OCI-LY1 (cell line): ENCODE measurements around the gene SEC14L1.

Source experiments
- H2AFZ ChIP-seq: fragments of 200-600 bp; sonication (generic), shearing (Covaris generic); 2 replicates; pipeline ENCODE4 v1.6.0; 2014; ENCODE audit warnings: antibody characterized with exemption, mild to moderate bottlenecking, low read length
- H3F3A ChIP-seq: fragments of 200-600 bp; sonication (generic), shearing (Covaris generic); 2 replicates; pipeline ENCODE4 v1.6.0; 2014; ENCODE audit warnings: mild to moderate bottlenecking, antibody characterized with exemption, low read length, moderate library complexity; ENCODE audit not compliant: insufficient read depth
- H3K27ac ChIP-seq: fragments of 200-600 bp; sonication (generic); 2 replicates; pipeline ENCODE4 v1.5.1; 2014; ENCODE audit warnings: low read length, mixed run types, mild to moderate bottlenecking, low read depth; ENCODE audit not compliant: poor library complexity, severe bottlenecking
- H3K27me3 ChIP-seq: fragments of 200-600 bp; sonication (generic); 2 replicates; pipeline ENCODE4 v1.6.0; 2014; ENCODE audit warnings: antibody characterized with exemption, mild to moderate bottlenecking, low read length, moderate library complexity; ENCODE audit not compliant: insufficient read depth
- H3K36me3 ChIP-seq: fragments of 200-600 bp; sonication (generic); 2 replicates; pipeline ENCODE4 v1.6.1; 2014; ENCODE audit warnings: mild to moderate bottlenecking, antibody characterized with exemption, low read length, moderate library complexity, mixed read lengths; ENCODE audit not compliant: insufficient read depth
- H3K4me1 ChIP-seq: fragments of 200-600 bp; sonication (generic); 2 replicates; pipeline ENCODE4 v1.5.1; 2014; ENCODE audit warnings: mild to moderate bottlenecking, low read length, moderate library complexity; ENCODE audit not compliant: insufficient read depth, severe bottlenecking
- H3K4me2 ChIP-seq: fragments of 200-600 bp; sonication (generic), shearing (Covaris generic); 2 replicates; pipeline ENCODE4 v1.6.1; 2014; ENCODE audit warnings: low read length
- H3K4me3 ChIP-seq: fragments of 200-600 bp; sonication (generic); 2 replicates; pipeline ENCODE4 v1.5.1; 2014; ENCODE audit warnings: low read length, low read depth, mild to moderate bottlenecking, mixed read lengths; ENCODE audit not compliant: poor library complexity, severe bottlenecking
- H3K79me2 ChIP-seq: fragments of 200-600 bp; shearing (Covaris generic); 2 replicates; pipeline ENCODE4 v1.6.1; 2016; ENCODE audit warnings: mixed run types, low read length, mixed read lengths; ENCODE audit not compliant: insufficient read depth
- H3K9ac ChIP-seq: fragments of 200-600 bp; sonication (generic), shearing (Covaris generic); 2 replicates; pipeline ENCODE4 v1.6.1; 2014; ENCODE audit warnings: mild to moderate bottlenecking, low read length, mixed read lengths
- H3K9me2 ChIP-seq: fragments of 200-600 bp; sonication (generic), shearing (Covaris generic); 2 replicates; pipeline ENCODE4 v1.6.1; 2014; ENCODE audit warnings: low read depth, mild to moderate bottlenecking, low read length, mixed read lengths
- H3K9me3 ChIP-seq: fragments of 200-600 bp; shearing (Covaris generic); 2 replicates; pipeline ENCODE4 v1.6.1; 2014; ENCODE audit warnings: low read length, mixed read lengths
- H4K20me1 ChIP-seq: fragments of 200-600 bp; sonication (generic), shearing (Covaris generic); 2 replicates; pipeline ENCODE4 v1.6.0; 2016; ENCODE audit warnings: mild to moderate bottlenecking, low read length; ENCODE audit not compliant: insufficient read depth
- EZH2 ChIP-seq: fragments of 200-600 bp; sonication (generic), shearing (Covaris generic); IDR thresholded peaks from 2 replicates; pipeline ENCODE4 v1.8.0; 2017; ENCODE audit warnings: borderline replicate concordance, mixed run types, mild to moderate bottlenecking, antibody characterized with exemption, low read length, moderate library complexity, mixed read lengths
- TF ChIP-seq, protein P1 (sequence below): fragments of 200-600 bp; sonication (generic), shearing (Covaris generic); IDR thresholded peaks from 2 replicates; pipeline ENCODE4 v1.5.1; 2017; ENCODE audit warnings: mild to moderate bottlenecking, antibody characterized with exemption, low read length, moderate library complexity, mixed read lengths

SEC14L1 gene

GRCh38 chr17:77125432-77125901 lies 15.3 kb upstream of the SEC14L1 start:
- H3K9me2 ChIP-seq = no peaks in the 10 kb centered on the region
- H3K4me2 ChIP-seq = no peak overlapping the region
- no peak overlapping the region for H3K4me3 ChIP-seq
- H3K4me1 ChIP-seq = no peaks in the 10 kb centered on the region
- no peak for TF ChIP-seq EZH2
- TF ChIP-seq, protein P1, sequence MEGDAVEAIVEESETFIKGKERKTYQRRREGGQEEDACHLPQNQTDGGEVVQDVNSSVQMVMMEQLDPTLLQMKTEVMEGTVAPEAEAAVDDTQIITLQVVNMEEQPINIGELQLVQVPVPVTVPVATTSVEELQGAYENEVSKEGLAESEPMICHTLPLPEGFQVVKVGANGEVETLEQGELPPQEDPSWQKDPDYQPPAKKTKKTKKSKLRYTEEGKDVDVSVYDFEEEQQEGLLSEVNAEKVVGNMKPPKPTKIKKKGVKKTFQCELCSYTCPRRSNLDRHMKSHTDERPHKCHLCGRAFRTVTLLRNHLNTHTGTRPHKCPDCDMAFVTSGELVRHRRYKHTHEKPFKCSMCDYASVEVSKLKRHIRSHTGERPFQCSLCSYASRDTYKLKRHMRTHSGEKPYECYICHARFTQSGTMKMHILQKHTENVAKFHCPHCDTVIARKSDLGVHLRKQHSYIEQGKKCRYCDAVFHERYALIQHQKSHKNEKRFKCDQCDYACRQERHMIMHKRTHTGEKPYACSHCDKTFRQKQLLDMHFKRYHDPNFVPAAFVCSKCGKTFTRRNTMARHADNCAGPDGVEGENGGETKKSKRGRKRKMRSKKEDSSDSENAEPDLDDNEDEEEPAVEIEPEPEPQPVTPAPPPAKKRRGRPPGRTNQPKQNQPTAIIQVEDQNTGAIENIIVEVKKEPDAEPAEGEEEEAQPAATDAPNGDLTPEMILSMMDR = no peak
- no peaks in the 10 kb centered on the region for H3K79me2 ChIP-seq
- no peak overlapping the region for H3K27ac ChIP-seq
- H2AFZ ChIP-seq = no peak overlapping the region
- H3K36me3 ChIP-seq = no peaks in the 10 kb centered on the region
- no peaks in the 10 kb centered on the region for H4K20me1 ChIP-seq
- H3K27me3 ChIP-seq = peaks cover 5% of the 10 kb centered on the region; the same call in 1 of the 2 replicates
- no peaks in the 10 kb centered on the region for H3F3A ChIP-seq
- H3K9ac ChIP-seq = no peak overlapping the region
- H3K9me3 ChIP-seq = no peaks in the 10 kb centered on the region

- Histone ChIP-seq H3K4me1 (no peaks in the 10 kb centered on the region), H3K9me3 (no peaks in the 10 kb centered on the region), H3K27ac (no peak overlapping the region), H2AFZ (no peak overlapping the region), H3K36me3 (no peaks in the 10 kb centered on the region), H3K4me3 (no peak overlapping the region), H3K27me3 (peaks cover 5% of the 10 kb centered on the region), H3K9ac (no peak overlapping the region), H3K4me2 (no peak overlapping the region), H4K20me1 (no peaks in the 10 kb centered on the region), H3F3A (no peaks in the 10 kb centered on the region), H3K79me2 (no peaks in the 10 kb centered on the region), H3K9me2 (no peaks in the 10 kb centered on the region)
- TF ChIP-seq EZH2 = no peak
- TF ChIP-seq, protein P1 = no peak
Observed at GRCh38 chr17:77126519-77126918, 14.2 kb upstream of the SEC14L1 start.

DNA sequence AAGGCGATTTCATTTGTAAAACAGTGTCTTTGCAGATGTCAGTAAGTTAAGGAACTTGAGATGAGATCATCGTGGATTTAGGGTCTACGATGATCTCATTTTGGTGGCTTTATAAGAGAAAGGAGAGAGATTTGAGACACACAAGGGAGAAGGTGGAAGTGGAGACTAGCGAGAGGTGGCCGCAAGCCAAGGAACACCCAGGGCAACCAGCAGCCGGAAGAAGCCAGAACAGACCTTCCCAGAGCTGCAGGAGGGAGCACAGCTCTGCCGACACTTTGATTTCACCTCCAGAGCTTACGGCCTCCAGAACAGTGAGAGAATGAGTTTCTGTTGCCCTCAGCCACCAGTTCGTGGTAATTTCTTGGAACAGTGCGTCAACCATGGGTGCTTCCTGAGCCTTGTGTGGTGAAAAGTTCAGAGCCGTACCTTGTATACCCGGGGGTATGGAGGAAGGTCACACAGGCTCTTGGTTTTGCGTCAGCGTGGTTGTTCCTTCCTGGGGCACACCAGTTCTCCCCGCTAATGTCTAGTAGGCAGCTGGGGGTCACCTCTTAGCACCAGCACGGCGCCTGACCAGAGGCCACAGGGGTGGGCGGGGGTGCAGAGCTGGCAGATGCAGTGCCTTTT lies 12.9 kb upstream of the SEC14L1 start:
- no peaks in the 10 kb centered on the region for H3F3A ChIP-seq
- TF ChIP-seq, protein P1 = no peak
- TF ChIP-seq EZH2 = no peak
- no peak overlapping the region for H3K9ac ChIP-seq
- peaks cover 10% of the 10 kb centered on the region for H3K27me3 ChIP-seq
- no peaks in the 10 kb centered on the region for H3K79me2 ChIP-seq
- H3K27ac ChIP-seq = no peak overlapping the region
- no peak overlapping the region for H3K4me2 ChIP-seq
- no peaks in the 10 kb centered on the region for H3K9me2 ChIP-seq
- H3K9me3 ChIP-seq = no peaks in the 10 kb centered on the region
- H2AFZ ChIP-seq = no peak overlapping the region
- no peaks in the 10 kb centered on the region for H3K36me3 ChIP-seq
- no peaks in the 10 kb centered on the region for H3K4me1 ChIP-seq
- no peak overlapping the region for H3K4me3 ChIP-seq
- no peaks in the 10 kb centered on the region for H4K20me1 ChIP-seq
